ENCODE data around the gene MAST2. TPM values are rescaled to one million over a fixed set of nuclear protein-coding genes. Genes with fewer than 3 reads are reported as not detected.
"Not testable (repeated sequence)": the region's sequence is repeated elsewhere in the genome, so short reads cannot be mapped to it uniquely, and the experiment has no call there.

MAST2 gene
- polyA plus RNA-seq, 4 donors: 30.0 to 67.3 (median 38.3) TPM

- DNase-seq (ENCODE audit: low read depth in 4 of 4, low spot score in 3 of 4): no peak
Measured at GRCh38 chr1:45806129-45806528, 2.7 kb downstream of the MAST2 start.

- no peak for DNase-seq (ENCODE audit: low read depth in 4 of 4, low spot score in 3 of 4)
Measured at GRCh38 chr1:45809761-45810160, 6.3 kb downstream of the MAST2 start.

- no peak for DNase-seq (ENCODE audit: low read depth in 4 of 4, low spot score in 3 of 4)
Measured at GRCh38 chr1:45814776-45815175, 11.4 kb downstream of the MAST2 start.

- DNase-seq (ENCODE audit: low read depth in 4 of 4, low spot score in 3 of 4): no peak
Measured at GRCh38 chr1:45815667-45816458, 12.5 kb downstream of the MAST2 start.

- no peak for DNase-seq (ENCODE audit: low read depth in 4 of 4, low spot score in 3 of 4)
Measured at GRCh38 chr1:45820173-45820572, 16.8 kb downstream of the MAST2 start.

GRCh38 chr1:45820788-45821187 is 17.4 kb downstream of the MAST2 start:
- no peak for DNase-seq (ENCODE audit: low read depth in 4 of 4, low spot score in 3 of 4)

- DNase-seq (ENCODE audit: low read depth in 4 of 4, low spot score in 3 of 4): no peak
Measured at GRCh38 chr1:45822644-45823043, 19.2 kb downstream of the MAST2 start.

GRCh38 chr1:45824607-45825006 is 21.2 kb downstream of the MAST2 start:
- DNase-seq (ENCODE audit: low read depth in 4 of 4, low spot score in 3 of 4): no peak

GRCh38 chr1:45827256-45827655 is 23.8 kb downstream of the MAST2 start:
- DNase-seq (ENCODE audit: low read depth in 4 of 4, low spot score in 3 of 4): no peak

- DNase-seq (ENCODE audit: low read depth in 4 of 4, low spot score in 3 of 4): no peak
Measured at GRCh38 chr1:45828841-45829240, 25.4 kb downstream of the MAST2 start.

GRCh38 chr1:45833361-45833760 is 29.9 kb downstream of the MAST2 start:
- no peak for DNase-seq (ENCODE audit: low read depth in 4 of 4, low spot score in 3 of 4)

GRCh38 chr1:45834689-45835088 is 31.3 kb downstream of the MAST2 start:
- no peak for DNase-seq (ENCODE audit: low read depth in 4 of 4, low spot score in 3 of 4)

- DNase-seq (ENCODE audit: low read depth in 4 of 4, low spot score in 3 of 4): no peak
Measured at GRCh38 chr1:45836451-45836850, 33.0 kb downstream of the MAST2 start.

- not testable (repeated sequence) for DNase-seq (ENCODE audit: low read depth in 4 of 4, low spot score in 3 of 4)
Measured at GRCh38 chr1:45836861-45837260, 33.4 kb downstream of the MAST2 start.

- DNase-seq (ENCODE audit: low read depth in 4 of 4, low spot score in 3 of 4): not testable (repeated sequence)
Measured at GRCh38 chr1:45838322-45838721, 34.9 kb downstream of the MAST2 start.

- DNase-seq (ENCODE audit: low read depth in 4 of 4, low spot score in 3 of 4): no peak
Measured at GRCh38 chr1:45840704-45841103, 37.3 kb downstream of the MAST2 start.

- no peak for DNase-seq (ENCODE audit: low read depth in 4 of 4, low spot score in 3 of 4)
Measured at GRCh38 chr1:45842786-45843185, 39.4 kb downstream of the MAST2 start.

- DNase-seq (ENCODE audit: low read depth in 4 of 4, low spot score in 3 of 4): no peak
Measured at GRCh38 chr1:45843474-45843905, 40.1 kb downstream of the MAST2 start.

- DNase-seq (ENCODE audit: low read depth in 4 of 4, low spot score in 3 of 4): not testable (repeated sequence)
Measured at GRCh38 chr1:45844000-45844399, 40.6 kb downstream of the MAST2 start.

GRCh38 chr1:45846931-45847330 is 43.5 kb downstream of the MAST2 start:
- no peak for DNase-seq (ENCODE audit: low read depth in 4 of 4, low spot score in 3 of 4)

GRCh38 chr1:45848097-45848496 is 44.7 kb downstream of the MAST2 start:
- no peak for DNase-seq (ENCODE audit: low read depth in 4 of 4, low spot score in 3 of 4)

- no peak for DNase-seq (ENCODE audit: low read depth in 4 of 4, low spot score in 3 of 4)
Measured at GRCh38 chr1:45848714-45849113, 45.3 kb downstream of the MAST2 start.

- DNase-seq (ENCODE audit: low read depth in 4 of 4, low spot score in 3 of 4): no peak
Measured at GRCh38 chr1:45850017-45850416, 46.6 kb downstream of the MAST2 start.

Data from left renal pelvis (tissue), 4 donors.